ENCODE results near the gene PCDHGA7. TPM values are rescaled to one million over a fixed set of nuclear protein-coding genes. Genes with fewer than 3 reads are reported as not detected.

Gene PCDHGA7
- total and polyA plus RNA-seq, 12 donors, result 0.54 to 11.5 (median 7.7) TPM

GRCh38 chr5:141421489-141421855 lies 38.9 kb downstream of the PCDHGA7 start:
- H3K27ac ChIP-seq, result no peak overlapping the region
- peaks cover 0 to 99% (median 0%) of the 10 kb centered on the region in 7 donors for H3K27me3 ChIP-seq
- TF ChIP-seq, protein P1, sequence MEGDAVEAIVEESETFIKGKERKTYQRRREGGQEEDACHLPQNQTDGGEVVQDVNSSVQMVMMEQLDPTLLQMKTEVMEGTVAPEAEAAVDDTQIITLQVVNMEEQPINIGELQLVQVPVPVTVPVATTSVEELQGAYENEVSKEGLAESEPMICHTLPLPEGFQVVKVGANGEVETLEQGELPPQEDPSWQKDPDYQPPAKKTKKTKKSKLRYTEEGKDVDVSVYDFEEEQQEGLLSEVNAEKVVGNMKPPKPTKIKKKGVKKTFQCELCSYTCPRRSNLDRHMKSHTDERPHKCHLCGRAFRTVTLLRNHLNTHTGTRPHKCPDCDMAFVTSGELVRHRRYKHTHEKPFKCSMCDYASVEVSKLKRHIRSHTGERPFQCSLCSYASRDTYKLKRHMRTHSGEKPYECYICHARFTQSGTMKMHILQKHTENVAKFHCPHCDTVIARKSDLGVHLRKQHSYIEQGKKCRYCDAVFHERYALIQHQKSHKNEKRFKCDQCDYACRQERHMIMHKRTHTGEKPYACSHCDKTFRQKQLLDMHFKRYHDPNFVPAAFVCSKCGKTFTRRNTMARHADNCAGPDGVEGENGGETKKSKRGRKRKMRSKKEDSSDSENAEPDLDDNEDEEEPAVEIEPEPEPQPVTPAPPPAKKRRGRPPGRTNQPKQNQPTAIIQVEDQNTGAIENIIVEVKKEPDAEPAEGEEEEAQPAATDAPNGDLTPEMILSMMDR (IDR thresholded peaks at IDR 0.05), result no peak
- H3K4me3 ChIP-seq, result peak overlapping the region in 8 of 10 donors; percentile 11 to 42 (median 36)
- peaks cover 0 to 52% (median 0%) of the 10 kb centered on the region in 9 donors for H3K36me3 ChIP-seq
- DNase-seq, result no peak
- peaks cover 0 to 25% (median 6%) of the 10 kb centered on the region in 9 donors for H3K4me1 ChIP-seq
- intact Hi-C loops (cut with DNase I), result loop anchor here in 4 of 10 donors (2.0 to 10.0 kb wide), 4 partner anchors 55 to 103 kb away; partner anchors contain the start of gene PCDHGA3 (in 1 of the 4)
- no peak for ATAC-seq
- H3K9me3 ChIP-seq, result peaks cover 0 to 100% (median 69%) of the 10 kb centered on the region in 11 donors
- WGBS, 2 donors, result 27 to 32% methylated on average over 13 of the region's 13 CpGs

DNA sequence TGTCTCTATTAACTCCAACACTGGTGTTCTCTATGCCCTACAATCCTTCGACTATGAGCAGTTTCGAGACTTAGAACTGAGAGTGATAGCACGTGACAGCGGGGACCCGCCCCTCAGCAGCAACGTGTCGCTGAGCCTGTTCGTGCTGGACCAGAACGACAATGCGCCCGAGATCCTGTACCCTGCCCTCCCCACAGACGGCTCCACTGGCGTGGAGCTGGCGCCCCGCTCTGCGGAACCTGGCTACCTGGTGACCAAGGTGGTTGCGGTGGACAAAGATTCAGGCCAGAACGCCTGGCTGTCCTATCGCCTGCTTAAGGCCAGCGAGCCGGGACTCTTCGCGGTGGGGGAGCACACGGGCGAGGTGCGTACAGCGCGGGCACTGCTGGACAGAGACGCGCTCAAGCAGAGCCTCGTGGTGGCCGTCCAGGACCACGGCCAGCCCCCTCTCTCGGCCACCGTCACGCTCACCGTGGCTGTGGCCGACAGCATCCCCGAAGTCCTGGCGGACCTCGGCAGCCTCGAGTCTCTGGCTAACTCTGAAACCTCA lies 40.3 kb downstream of the PCDHGA7 start:
- DNase-seq (no peak), ATAC-seq (no peak)
- Histone ChIP-seq H3K9me3 (peaks cover 0 to 100% (median 82%) of the 10 kb centered on the region in 11 donors), H3K36me3 (peaks cover 0 to 65% (median 0%) of the 10 kb centered on the region in 9 donors), H3K4me3 (no peak overlapping the region), H3K4me1 (peaks cover 0 to 20% (median 6%) of the 10 kb centered on the region in 9 donors), H3K27ac (no peak overlapping the region), H3K27me3 (peaks cover 0 to 99% (median 0%) of the 10 kb centered on the region in 7 donors)
- TF ChIP-seq, protein P1 (IDR thresholded peaks at IDR 0.05), result no peak
- intact Hi-C loops (cut with DNase I), result loop anchor here in 3 of 10 donors (5.0 to 10.0 kb wide), 3 partner anchors 81 to 102 kb away; partner anchors contain the start of gene PCDHGA3 (in 1 of the 3)
- WGBS, 2 donors, result 31 to 35% methylated on average over 42 of the region's 42 CpGs

DNA sequence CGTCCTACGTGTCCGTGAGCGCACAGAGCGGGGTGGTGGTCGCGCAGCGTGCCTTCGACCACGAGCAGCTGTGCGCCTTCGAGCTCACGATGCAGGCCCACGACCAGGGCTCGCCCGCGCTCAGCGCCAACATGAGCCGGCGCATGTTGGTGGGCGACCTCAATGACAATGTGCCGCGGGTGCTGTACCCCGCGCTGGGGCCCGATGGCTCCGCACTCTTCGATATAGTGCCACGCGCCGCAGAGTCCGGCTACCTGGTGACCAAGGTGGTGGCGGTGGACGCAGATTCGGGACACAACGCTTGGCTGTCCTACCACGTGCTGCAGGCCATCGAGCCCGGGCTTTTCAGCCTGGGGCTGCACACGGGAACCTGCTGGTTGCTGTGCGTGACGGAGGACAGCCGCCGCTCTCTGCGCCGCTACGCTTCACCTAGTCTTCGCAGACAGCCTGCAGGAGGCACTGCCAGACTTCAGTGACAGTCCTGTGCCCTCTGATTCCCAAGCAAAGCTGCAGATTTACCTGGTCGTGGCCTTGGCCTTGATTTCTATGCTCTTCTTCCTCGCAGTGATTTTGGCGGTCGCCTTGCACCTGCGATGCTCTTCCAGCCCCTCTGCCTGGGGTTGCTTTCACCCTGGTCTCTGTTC lies 45.4 kb downstream of the PCDHGA7 start:
- intact Hi-C loops (cut with DNase I), result loop anchor here in 2 of 10 donors (5.0 to 10.0 kb wide), 2 partner anchors 94 to 97 kb away; no protein-coding TSS in a partner anchor
- H3K27ac ChIP-seq, result no peak overlapping the region
- 54 to 55% methylated on average over 53 of the region's 53 CpGs for WGBS, 2 donors
- peak in 1 of 8 donors; percentile 18 for ATAC-seq
- no peak overlapping the region for H3K4me3 ChIP-seq
- H3K4me1 ChIP-seq, result peaks cover 0 to 22% (median 0%) of the 10 kb centered on the region in 9 donors
- DNase-seq, result no peak
- H3K9me3 ChIP-seq, result peaks cover 0 to 100% (median 77%) of the 10 kb centered on the region in 11 donors
- TF ChIP-seq, protein P1 (IDR thresholded peaks at IDR 0.05), result no peak
- peaks cover 0 to 98% (median 0%) of the 10 kb centered on the region in 7 donors for H3K27me3 ChIP-seq
- peaks cover 0 to 60% (median 0%) of the 10 kb centered on the region in 9 donors for H3K36me3 ChIP-seq

- Histone ChIP-seq H3K36me3 (peaks cover 0 to 49% (median 0%) of the 10 kb centered on the region in 9 donors), H3K27ac (peak within 1 kb of the TSS in 7 of 10 donors; percentile 5 to 52 (median 31)), H3K4me3 (peak within 1 kb of the TSS in 9 of 10 donors; percentile 24 to 52 (median 40)), H3K27me3 (peaks cover 0 to 78% (median 0%) of the 10 kb centered on the region in 7 donors), H3K9me3 (peaks cover 0 to 100% (median 79%) of the 10 kb centered on the region in 11 donors), H3K4me1 (peaks cover 0 to 22% (median 0%) of the 10 kb centered on the region in 9 donors)
- TF ChIP-seq, protein P1 (IDR thresholded peaks at IDR 0.05), result peak; percentile 6 to 69 (median 60)
- intact Hi-C loops (cut with DNase I), result loop anchor here in 6 of 10 donors (2.0 to 5.0 kb wide), 4 partner anchors 92 to 130 kb away; no protein-coding TSS in a partner anchor
- ATAC-seq (peak; percentile 69 to 92 (median 90)), DNase-seq (peak in 1 of 2 donors; percentile 69)
- 22 to 32% methylated on average over 33 of the region's 33 CpGs for WGBS, 2 donors
These were observed 48.0 kb downstream of the PCDHGA7 start, which contains the start of gene PCDHGA12 for GRCh38 chr5:141430332-141431113. PCDHGA12 (plus strand) TSS chr5:141430507; CDS start chr5:141430760, 253 bp downstream.

Measured in heart right ventricle (tissue), 16 donors.